ENCODE measurements around the gene CYP19A1.

The CYP19A1 gene

GRCh38 chr15:51212909-51213308, 125.5 kb downstream of the CYP19A1 start:
- TF ChIP-seq TAF1 (IDR thresholded peaks at IDR 0.05; ENCODE audit: borderline replicate concordance, insufficient read depth, low read length), result no peak
- TF ChIP-seq POLR2AphosphoS5 (IDR thresholded peaks at IDR 0.05; ENCODE audit: low read depth, low read length), result no peak
- TF ChIP-seq REST (IDR thresholded peaks at IDR 0.05; ENCODE audit: insufficient read depth in 1 of 2, low read depth in 2 of 2, low read length in 2 of 2), result no peak
- no peak for TF ChIP-seq FOXP2 (optimal IDR thresholded peaks at IDR 0.05; ENCODE audit: borderline replicate concordance, extremely low read depth, extremely low read length, insufficient read depth)
- TF ChIP-seq SIN3A (IDR thresholded peaks at IDR 0.05; ENCODE audit: borderline replicate concordance, insufficient read depth, low read length), result no peak

- TF ChIP-seq SIN3A (IDR thresholded peaks at IDR 0.05; ENCODE audit: borderline replicate concordance, insufficient read depth, low read length), result no peak
- no peak for TF ChIP-seq TAF1 (IDR thresholded peaks at IDR 0.05; ENCODE audit: borderline replicate concordance, insufficient read depth, low read length)
- no peak for TF ChIP-seq FOXP2 (optimal IDR thresholded peaks at IDR 0.05; ENCODE audit: borderline replicate concordance, extremely low read depth, extremely low read length, insufficient read depth)
- no peak for TF ChIP-seq POLR2AphosphoS5 (IDR thresholded peaks at IDR 0.05; ENCODE audit: low read depth, low read length)
- no peak for TF ChIP-seq REST (IDR thresholded peaks at IDR 0.05; ENCODE audit: insufficient read depth in 1 of 2, low read depth in 2 of 2, low read length in 2 of 2)
Observed at GRCh38 chr15:51212239-51212638, 126.2 kb downstream of the CYP19A1 start.

GRCh38 chr15:51205050-51205975, 133.1 kb downstream of the CYP19A1 start:
- TF ChIP-seq POLR2AphosphoS5 (IDR thresholded peaks at IDR 0.05; ENCODE audit: low read depth, low read length) (no peak), SIN3A (IDR thresholded peaks at IDR 0.05; ENCODE audit: borderline replicate concordance, insufficient read depth, low read length) (no peak), TAF1 (IDR thresholded peaks at IDR 0.05; ENCODE audit: borderline replicate concordance, insufficient read depth, low read length) (no peak), REST (IDR thresholded peaks at IDR 0.05; ENCODE audit: insufficient read depth in 1 of 2, low read depth in 2 of 2, low read length in 2 of 2) (no peak), FOXP2 (optimal IDR thresholded peaks at IDR 0.05; ENCODE audit: borderline replicate concordance, extremely low read depth, extremely low read length, insufficient read depth) (no peak)

- TF ChIP-seq POLR2AphosphoS5 (IDR thresholded peaks at IDR 0.05; ENCODE audit: low read depth, low read length) (no peak), REST (IDR thresholded peaks at IDR 0.05; ENCODE audit: insufficient read depth in 1 of 2, low read depth in 2 of 2, low read length in 2 of 2) (no peak), FOXP2 (optimal IDR thresholded peaks at IDR 0.05; ENCODE audit: borderline replicate concordance, extremely low read depth, extremely low read length, insufficient read depth) (no peak), SIN3A (IDR thresholded peaks at IDR 0.05; ENCODE audit: borderline replicate concordance, insufficient read depth, low read length) (no peak), TAF1 (IDR thresholded peaks at IDR 0.05; ENCODE audit: borderline replicate concordance, insufficient read depth, low read length) (no peak)
Observed at GRCh38 chr15:51203797-51204196, 134.6 kb downstream of the CYP19A1 start.

All from PFSK-1 (cell line).